ENCODE data around the gene PPCS. TPM values are rescaled to one million over a fixed set of nuclear protein-coding genes. Genes with fewer than 3 reads are reported as not detected.

Gene PPCS
- total RNA-seq, 2 experiments from 2014 or later, result 46.8 to 48.4 TPM

- CTCF ChIA-PET, result no interaction called here
Observed at GRCh38 chr1:42430286-42431135, 25.8 kb upstream of the PPCS start.

GRCh38 chr1:42431514-42431913, 24.8 kb upstream of the PPCS start:
- H3K4me1 Mint-ChIP-seq, result no peaks in the 10 kb centered on the region
- H3K4me3 Mint-ChIP-seq, result no peak overlapping the region
- CTCF ChIA-PET, result no interaction called here

More at GRCh38 chr1:42430286-42431135, 25.8 kb upstream of the PPCS start:
- DNase-seq, result no peak
- H3K4me1 Mint-ChIP-seq, result no peaks in the 10 kb centered on the region
- H3K27ac Mint-ChIP-seq, result no peak overlapping the region
- H3K4me3 Mint-ChIP-seq, result no peak overlapping the region
- no peaks in the 10 kb centered on the region for H3K9me3 Mint-ChIP-seq
- H3K36me3 Mint-ChIP-seq (ENCODE audit: low read depth), result no peaks in the 10 kb centered on the region
- POLR2A ChIA-PET, result no interaction called here
- H3K27me3 Mint-ChIP-seq, result no peaks in the 10 kb centered on the region

GRCh38 chr1:42432714-42433113, 23.6 kb upstream of the PPCS start:
- Mint-ChIP-seq H3K27me3 (no peaks in the 10 kb centered on the region), H3K27ac (no peak overlapping the region), H3K4me3 (no peak overlapping the region), H3K4me1 (no peaks in the 10 kb centered on the region), H3K9me3 (no peaks in the 10 kb centered on the region), H3K36me3 (ENCODE audit: low read depth) (no peaks in the 10 kb centered on the region)
- POLR2A ChIA-PET, result no interaction called here
- DNase-seq, result no peak
- CTCF ChIA-PET, result no interaction called here

More at GRCh38 chr1:42431514-42431913, 24.8 kb upstream of the PPCS start:
- Mint-ChIP-seq H3K27me3 (no peaks in the 10 kb centered on the region), H3K27ac (no peak overlapping the region), H3K9me3 (no peaks in the 10 kb centered on the region), H3K36me3 (ENCODE audit: low read depth) (no peaks in the 10 kb centered on the region)
- no peak for DNase-seq
- POLR2A ChIA-PET, result no interaction called here

- Mint-ChIP-seq H3K36me3 (ENCODE audit: low read depth) (no peaks in the 10 kb centered on the region), H3K27me3 (no peaks in the 10 kb centered on the region), H3K4me1 (no peaks in the 10 kb centered on the region), H3K9me3 (no peaks in the 10 kb centered on the region), H3K27ac (no peak overlapping the region), H3K4me3 (no peak overlapping the region)
- no peak for DNase-seq
- CTCF ChIA-PET, result no interaction called here
- POLR2A ChIA-PET, result no interaction called here
Observed at GRCh38 chr1:42433369-42433768, 23.0 kb upstream of the PPCS start.

GRCh38 chr1:42434340-42434739, 22.0 kb upstream of the PPCS start:
- DNase-seq, result no peak
- Mint-ChIP-seq H3K4me3 (no peak overlapping the region), H3K9me3 (no peaks in the 10 kb centered on the region), H3K27me3 (no peaks in the 10 kb centered on the region), H3K36me3 (ENCODE audit: low read depth) (no peaks in the 10 kb centered on the region), H3K4me1 (no peaks in the 10 kb centered on the region), H3K27ac (no peak overlapping the region)
- ChIA-PET POLR2A (no interaction called here), CTCF (no interaction called here)

GRCh38 chr1:42439940-42440339, 16.4 kb upstream of the PPCS start:
- POLR2A ChIA-PET, result no interaction called here
- Mint-ChIP-seq H3K4me1 (no peaks in the 10 kb centered on the region), H3K36me3 (ENCODE audit: low read depth) (no peaks in the 10 kb centered on the region), H3K27me3 (no peaks in the 10 kb centered on the region), H3K27ac (no peak overlapping the region), H3K4me3 (no peak overlapping the region), H3K9me3 (no peaks in the 10 kb centered on the region)
- no peak for DNase-seq
- CTCF ChIA-PET, result no interaction called here

GRCh38 chr1:42442662-42443061, 13.7 kb upstream of the PPCS start:
- Mint-ChIP-seq H3K27ac (no peak overlapping the region), H3K27me3 (no peaks in the 10 kb centered on the region), H3K4me1 (no peaks in the 10 kb centered on the region), H3K4me3 (no peak overlapping the region), H3K36me3 (ENCODE audit: low read depth) (no peaks in the 10 kb centered on the region), H3K9me3 (no peaks in the 10 kb centered on the region)
- POLR2A ChIA-PET, result no interaction called here
- CTCF ChIA-PET, result no interaction called here
- no peak for DNase-seq

- CTCF ChIA-PET, result no interaction called here
- no peak overlapping the region for H3K4me3 Mint-ChIP-seq
Observed at GRCh38 chr1:42449256-42449655, 7.1 kb upstream of the PPCS start.

GRCh38 chr1:42450061-42450460, 6.3 kb upstream of the PPCS start:
- H3K36me3 Mint-ChIP-seq (ENCODE audit: low read depth), result no peaks in the 10 kb centered on the region
- CTCF ChIA-PET, result interaction anchor here (0.8 kb wide), 1 partner anchor 276 kb away, joined by 3 read pairs; no protein-coding TSS in a partner anchor
- no peak overlapping the region for H3K27ac Mint-ChIP-seq
- POLR2A ChIA-PET, result no interaction called here
- H3K4me3 Mint-ChIP-seq, result no peak overlapping the region
- DNase-seq, result no peak
- peaks cover 1% of the 10 kb centered on the region for H3K27me3 Mint-ChIP-seq
- H3K9me3 Mint-ChIP-seq, result no peaks in the 10 kb centered on the region
- peaks cover 10% of the 10 kb centered on the region for H3K4me1 Mint-ChIP-seq

More at GRCh38 chr1:42449256-42449655, 7.1 kb upstream of the PPCS start:
- H3K27me3 Mint-ChIP-seq, result peaks cover 1% of the 10 kb centered on the region
- POLR2A ChIA-PET, result no interaction called here
- no peak overlapping the region for H3K27ac Mint-ChIP-seq
- no peaks in the 10 kb centered on the region for H3K9me3 Mint-ChIP-seq
- DNase-seq, result no peak
- peaks cover 6% of the 10 kb centered on the region for H3K4me1 Mint-ChIP-seq
- no peaks in the 10 kb centered on the region for H3K36me3 Mint-ChIP-seq (ENCODE audit: low read depth)

GRCh38 chr1:42453386-42453785, 3.0 kb upstream of the PPCS start:
- no peak overlapping the region for H3K4me3 Mint-ChIP-seq
- H3K4me1 Mint-ChIP-seq, result peaks cover 32% of the 10 kb centered on the region
- peaks cover 16% of the 10 kb centered on the region for H3K36me3 Mint-ChIP-seq (ENCODE audit: low read depth)
- peaks cover 1% of the 10 kb centered on the region for H3K27me3 Mint-ChIP-seq
- no peaks in the 10 kb centered on the region for H3K9me3 Mint-ChIP-seq
- POLR2A ChIA-PET, result no interaction called here
- no peak overlapping the region for H3K27ac Mint-ChIP-seq
- DNase-seq, result no peak
- CTCF ChIA-PET, result no interaction called here

- H3K4me3 Mint-ChIP-seq, result peak overlapping the region; percentile 15
- H3K27ac Mint-ChIP-seq, result no peak overlapping the region
- H3K36me3 Mint-ChIP-seq (ENCODE audit: low read depth), result peaks cover 25% of the 10 kb centered on the region
- no peak for DNase-seq
- no peaks in the 10 kb centered on the region for H3K9me3 Mint-ChIP-seq
- ChIA-PET CTCF (no interaction called here), POLR2A (interaction anchor here (0.7 kb wide), 1 partner anchor 557 kb away, joined by 3 read pairs; no protein-coding TSS in a partner anchor)
- peaks cover 37% of the 10 kb centered on the region for H3K4me1 Mint-ChIP-seq
- H3K27me3 Mint-ChIP-seq, result peaks cover 1% of the 10 kb centered on the region
Observed at GRCh38 chr1:42454403-42454802, 1.9 kb upstream of the PPCS start.

- ChIA-PET CTCF (interaction anchor here (0.8 to 0.9 kb wide), 2 partner anchors 227 to 309 kb away, joined by 3 to 4 read pairs; no protein-coding TSS in a partner anchor), POLR2A (interaction anchor here (0.6 to 1.9 kb wide), 14 partner anchors 9 to 1766 kb away, joined by 3 to 11 read pairs (median 4); partner anchors contain the start of genes C1orf50, FOXJ3, NFYC and P3H1)
- Mint-ChIP-seq H3K4me3 (peak overlapping the region; percentile 91), H3K36me3 (ENCODE audit: low read depth) (peaks cover 43% of the 10 kb centered on the region), H3K27ac (peak overlapping the region; percentile 94), H3K27me3 (peaks cover 1% of the 10 kb centered on the region), H3K4me1 (peaks cover 42% of the 10 kb centered on the region), H3K9me3 (no peaks in the 10 kb centered on the region)
- peak; percentile 71 for DNase-seq
Observed at GRCh38 chr1:42456754-42457089, 379 bp downstream of the PPCS start.

GRCh38 chr1:42461196-42461595, 4.9 kb downstream of the PPCS start:
- no peak for DNase-seq
- Mint-ChIP-seq H3K9me3 (no peaks in the 10 kb centered on the region), H3K36me3 (ENCODE audit: low read depth) (peaks cover 51% of the 10 kb centered on the region), H3K4me3 (no peak overlapping the region), H3K27ac (no peak overlapping the region), H3K27me3 (no peaks in the 10 kb centered on the region), H3K4me1 (peaks cover 55% of the 10 kb centered on the region)
- POLR2A ChIA-PET, result no interaction called here
- CTCF ChIA-PET, result no interaction called here

Measured in activated CD4-positive, alpha-beta memory T cell treated with anti-CD3 and anti-CD28 coated beads, Interleukin-2, amount 10 ng/mL, durations not matched to agents 7 days and 5 days (primary cell).